ENCODE data around the gene ACSF3. TPM values are rescaled to one million over a fixed set of nuclear protein-coding genes. Genes with fewer than 3 reads are reported as not detected.

Gene ACSF3
- total RNA-seq, 3 donors from 2014 or later = 20.8 to 42.3 (median 40.4) TPM

DNA sequence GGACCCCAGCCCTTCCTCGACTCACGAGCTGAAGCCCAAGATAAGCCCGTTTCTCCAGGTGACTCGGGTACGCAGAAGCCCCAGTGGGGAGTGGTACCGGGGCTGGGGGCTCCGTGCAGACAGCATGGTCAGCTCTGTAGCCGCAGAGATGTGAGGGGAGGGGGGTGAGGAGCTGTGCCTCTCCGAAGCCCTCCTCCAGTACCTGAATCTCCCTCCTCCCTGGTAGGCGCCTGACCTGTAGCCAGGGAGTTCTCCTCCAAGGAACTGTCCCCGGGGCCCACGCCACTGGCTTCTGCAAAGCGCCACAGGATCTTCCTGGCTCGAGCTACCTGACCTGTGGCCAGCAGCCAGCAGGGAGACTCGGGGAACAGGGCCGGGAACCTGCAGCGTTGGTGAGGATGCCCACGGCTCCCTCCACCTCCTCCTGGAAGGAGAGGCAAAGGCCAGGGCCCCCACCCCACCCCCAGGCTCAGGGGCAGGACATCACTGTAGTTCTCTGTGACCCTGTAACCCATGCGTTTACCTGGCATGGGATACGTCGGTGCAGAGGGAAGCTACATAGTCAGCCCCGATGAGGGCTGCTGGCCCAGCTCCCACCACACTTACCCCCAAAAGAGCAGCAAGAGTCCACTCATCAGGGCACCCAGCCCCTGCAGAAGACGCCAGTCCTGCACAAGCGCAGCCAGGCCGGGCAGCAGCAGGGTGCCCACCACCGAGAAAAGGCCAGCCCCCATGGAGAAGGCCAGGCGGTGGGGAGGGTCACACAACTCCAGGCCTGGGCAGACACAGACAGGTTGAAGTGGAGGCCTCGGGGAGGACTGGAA is 105.0 kb downstream of the ACSF3 start:
- H3K27me3 ChIP-seq = peaks cover 6 to 48% of the 10 kb centered on the region in 2 donors
- H3K4me1 ChIP-seq = peaks cover 0 to 9% of the 10 kb centered on the region in 2 donors
- no peak overlapping the region for H3K27ac ChIP-seq
- no peak overlapping the region for H3K4me3 ChIP-seq
- TF ChIP-seq POLR2AphosphoS5 (IDR thresholded peaks at IDR 0.05) (no peak), POLR2A (IDR thresholded peaks at IDR 0.05) (no peak)
- TF ChIP-seq, protein P1, sequence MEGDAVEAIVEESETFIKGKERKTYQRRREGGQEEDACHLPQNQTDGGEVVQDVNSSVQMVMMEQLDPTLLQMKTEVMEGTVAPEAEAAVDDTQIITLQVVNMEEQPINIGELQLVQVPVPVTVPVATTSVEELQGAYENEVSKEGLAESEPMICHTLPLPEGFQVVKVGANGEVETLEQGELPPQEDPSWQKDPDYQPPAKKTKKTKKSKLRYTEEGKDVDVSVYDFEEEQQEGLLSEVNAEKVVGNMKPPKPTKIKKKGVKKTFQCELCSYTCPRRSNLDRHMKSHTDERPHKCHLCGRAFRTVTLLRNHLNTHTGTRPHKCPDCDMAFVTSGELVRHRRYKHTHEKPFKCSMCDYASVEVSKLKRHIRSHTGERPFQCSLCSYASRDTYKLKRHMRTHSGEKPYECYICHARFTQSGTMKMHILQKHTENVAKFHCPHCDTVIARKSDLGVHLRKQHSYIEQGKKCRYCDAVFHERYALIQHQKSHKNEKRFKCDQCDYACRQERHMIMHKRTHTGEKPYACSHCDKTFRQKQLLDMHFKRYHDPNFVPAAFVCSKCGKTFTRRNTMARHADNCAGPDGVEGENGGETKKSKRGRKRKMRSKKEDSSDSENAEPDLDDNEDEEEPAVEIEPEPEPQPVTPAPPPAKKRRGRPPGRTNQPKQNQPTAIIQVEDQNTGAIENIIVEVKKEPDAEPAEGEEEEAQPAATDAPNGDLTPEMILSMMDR (IDR thresholded peaks at IDR 0.05) = no peak
- intact Hi-C loops (cut with DNase I; ENCODE audit: low total_unique reads) = no loop called here
- no peaks in the 10 kb centered on the region for H3K36me3 ChIP-seq
- no peaks in the 10 kb centered on the region for H3K9me3 ChIP-seq
- DNase-seq (ENCODE audit: low spot score in 2 of 2) = no peak

DNA sequence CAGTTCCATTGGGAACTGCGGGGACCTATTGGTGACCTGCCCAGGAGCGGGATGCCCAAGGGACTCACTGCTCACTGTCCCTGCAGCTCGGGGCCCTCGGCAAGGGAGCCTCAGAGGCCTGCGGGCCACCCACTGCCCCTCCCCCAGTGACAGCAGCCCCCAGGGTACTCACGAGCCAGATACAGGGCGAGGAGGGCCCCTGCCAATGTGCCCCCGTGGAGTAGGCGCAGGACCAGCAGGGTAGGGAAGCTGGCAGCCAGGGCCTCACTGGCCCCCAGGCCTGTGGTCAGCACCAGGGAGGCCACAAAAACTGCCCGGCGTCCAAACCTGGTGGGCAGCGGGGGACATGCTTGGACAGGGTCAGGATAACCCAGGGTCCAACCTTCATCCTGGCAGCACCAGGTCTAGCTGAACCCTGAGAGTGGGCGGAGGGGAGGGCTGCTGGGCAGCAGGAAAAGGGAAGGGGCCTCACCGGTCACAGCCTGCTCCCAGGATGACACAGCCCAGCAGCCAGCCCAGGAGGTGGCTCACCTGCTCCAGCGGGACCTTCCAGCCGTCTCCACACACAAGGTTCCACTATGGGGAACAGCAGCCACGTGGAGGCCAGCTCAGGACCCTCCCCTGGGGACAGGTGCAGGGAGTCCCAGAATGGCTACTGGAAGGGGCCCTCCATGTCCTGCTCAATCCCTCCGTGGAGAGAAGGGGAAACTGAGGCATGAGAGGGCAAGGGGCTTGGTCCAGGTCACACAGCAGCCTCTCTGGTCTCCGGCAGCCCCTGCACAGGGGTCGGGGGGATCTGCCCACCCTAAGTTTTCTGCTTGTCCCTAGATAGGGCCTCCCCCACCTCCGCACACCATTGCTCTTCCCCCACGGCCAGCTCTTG is 105.8 kb downstream of the ACSF3 start:
- TF ChIP-seq POLR2AphosphoS5 (IDR thresholded peaks at IDR 0.05) (no peak), POLR2A (IDR thresholded peaks at IDR 0.05) (no peak)
- TF ChIP-seq, protein P1 (IDR thresholded peaks at IDR 0.05) = no peak
- H3K4me1 ChIP-seq = peaks cover 0 to 9% of the 10 kb centered on the region in 2 donors
- no peaks in the 10 kb centered on the region for H3K36me3 ChIP-seq
- peaks cover 6 to 48% of the 10 kb centered on the region in 2 donors for H3K27me3 ChIP-seq
- no peaks in the 10 kb centered on the region for H3K9me3 ChIP-seq
- intact Hi-C loops (cut with DNase I; ENCODE audit: low total_unique reads) = no loop called here
- DNase-seq (ENCODE audit: low spot score in 2 of 2) = no peak
- H3K4me3 ChIP-seq = no peak overlapping the region
- H3K27ac ChIP-seq = no peak overlapping the region

DNA sequence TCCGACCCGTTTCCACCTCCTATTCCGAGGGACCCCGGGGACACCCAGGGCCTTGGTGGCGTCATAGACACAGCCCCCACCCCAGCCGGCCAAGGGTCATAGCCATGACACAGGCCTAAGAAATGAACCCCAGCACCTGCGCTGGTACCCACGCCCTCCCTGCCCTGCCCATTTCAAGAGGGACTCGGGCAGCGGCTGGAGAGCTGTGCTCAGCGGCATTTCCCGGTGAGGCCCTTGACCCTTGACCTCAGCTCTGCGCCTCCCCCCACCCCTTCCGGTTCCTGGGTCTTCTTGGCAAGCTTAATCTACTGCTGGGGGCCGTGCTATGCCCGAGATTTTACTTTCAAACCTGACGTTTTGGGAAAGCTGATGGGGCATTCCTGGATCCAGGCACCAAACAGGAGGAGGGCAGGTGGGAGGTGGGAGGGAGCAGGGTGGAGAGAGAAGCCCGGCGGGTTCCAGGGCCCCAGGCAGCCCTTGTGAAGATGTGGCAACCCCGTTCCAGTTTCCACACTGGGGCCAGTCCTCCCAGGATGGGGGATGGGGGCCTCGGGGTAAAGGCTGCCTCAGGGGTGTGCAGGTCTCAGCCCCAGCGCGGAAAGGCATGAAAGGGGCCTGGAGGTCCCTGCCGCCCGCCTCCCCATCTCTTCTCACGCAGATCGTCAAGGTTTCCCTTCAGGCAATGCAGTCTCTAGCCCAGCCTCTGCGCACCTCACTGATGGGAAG is 106.6 kb downstream of the ACSF3 start, which contains the start of gene SLC22A31:
SLC22A31 (minus strand) TSS at position 414 of the 726 bp plus-strand sequence; CDS start at position 378, 36 bp downstream.
- TF ChIP-seq, protein P1 (IDR thresholded peaks at IDR 0.05) = no peak
- no peak for TF ChIP-seq POLR2A (IDR thresholded peaks at IDR 0.05)
- no peak for TF ChIP-seq POLR2AphosphoS5 (IDR thresholded peaks at IDR 0.05)
- intact Hi-C loops (cut with DNase I; ENCODE audit: low total_unique reads) = no loop called here
- Histone ChIP-seq H3K27ac (no peak within 1 kb of the TSS), H3K9me3 (no peaks in the 10 kb centered on the region), H3K36me3 (no peaks in the 10 kb centered on the region), H3K4me1 (peaks cover 0 to 9% of the 10 kb centered on the region in 2 donors), H3K4me3 (peak within 1 kb of the TSS in 2 of 3 donors; percentile 45 to 68), H3K27me3 (peaks cover 6 to 48% of the 10 kb centered on the region in 2 donors)
- DNase-seq (ENCODE audit: low spot score in 2 of 2) = no peak

DNA sequence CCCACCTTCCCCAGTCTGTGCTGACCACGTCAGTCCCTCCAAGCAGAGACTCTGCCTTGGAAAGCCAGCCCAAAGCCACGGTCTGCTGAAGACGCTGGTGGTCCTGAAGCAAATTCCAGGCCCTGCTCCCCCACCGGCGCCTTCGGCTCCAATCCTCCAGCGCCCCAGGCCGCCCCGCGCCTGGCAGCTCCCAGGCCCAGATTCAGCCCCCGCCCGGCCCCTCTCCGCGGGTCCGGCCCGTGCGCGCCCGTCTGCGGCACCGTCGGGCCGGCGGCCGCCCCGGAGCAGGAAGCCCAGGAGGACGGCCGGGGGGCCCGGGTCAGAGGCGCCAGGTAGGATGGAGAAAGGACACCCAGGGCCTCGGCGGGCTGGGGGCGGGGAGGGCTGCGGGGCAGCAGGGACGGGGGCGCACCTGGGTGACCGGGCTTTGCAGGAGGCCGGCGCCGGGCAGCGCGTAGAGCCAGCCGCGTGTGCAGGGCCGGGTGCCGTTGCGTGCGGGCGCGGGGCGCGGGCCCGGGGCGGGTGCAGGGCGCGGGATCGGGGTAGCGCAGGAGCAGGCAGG is 107.3 kb downstream of the ACSF3 start:
- Histone ChIP-seq H3K9me3 (no peaks in the 10 kb centered on the region), H3K27ac (no peak overlapping the region), H3K27me3 (peaks cover 6 to 48% of the 10 kb centered on the region in 2 donors), H3K4me1 (peaks cover 0 to 9% of the 10 kb centered on the region in 2 donors), H3K4me3 (peak overlapping the region in 2 of 3 donors; percentile 45 to 68), H3K36me3 (no peaks in the 10 kb centered on the region)
- TF ChIP-seq, protein P1 (IDR thresholded peaks at IDR 0.05) = no peak
- TF ChIP-seq POLR2A (IDR thresholded peaks at IDR 0.05) (no peak), POLR2AphosphoS5 (IDR thresholded peaks at IDR 0.05) (no peak)
- no peak for DNase-seq (ENCODE audit: low spot score in 2 of 2)
- intact Hi-C loops (cut with DNase I; ENCODE audit: low total_unique reads) = no loop called here

Data from breast epithelium (tissue), 4 donors.